Esophagus squamous epithelium (tissue), 4 donors: ENCODE results near the gene GXYLT2.

Experiments used
- POLR2A ChIP-seq, 4 donors: fragments of 450-650 bp; IDR thresholded peaks; one replicate each; pipeline ENCODE4 v1.6.1; 2017; ENCODE audit warnings: antibody characterized with exemption in 4 of 4, mild to moderate bottlenecking in 4 of 4, moderate library complexity in 3 of 4
- TF ChIP-seq, protein P1 (sequence below), 6 experiments: fragments of 450-650 bp in 4 of 6; fragments of 200-600 bp in 2 of 6; sonication (generic) in 2 of 6; IDR thresholded peaks; one replicate each; pipeline ENCODE4 v1.5.1; 2016 to 2019; ENCODE audit warnings: antibody characterized with exemption in 6 of 6, mild to moderate bottlenecking in 4 of 6, moderate library complexity in 4 of 6

DNA sequence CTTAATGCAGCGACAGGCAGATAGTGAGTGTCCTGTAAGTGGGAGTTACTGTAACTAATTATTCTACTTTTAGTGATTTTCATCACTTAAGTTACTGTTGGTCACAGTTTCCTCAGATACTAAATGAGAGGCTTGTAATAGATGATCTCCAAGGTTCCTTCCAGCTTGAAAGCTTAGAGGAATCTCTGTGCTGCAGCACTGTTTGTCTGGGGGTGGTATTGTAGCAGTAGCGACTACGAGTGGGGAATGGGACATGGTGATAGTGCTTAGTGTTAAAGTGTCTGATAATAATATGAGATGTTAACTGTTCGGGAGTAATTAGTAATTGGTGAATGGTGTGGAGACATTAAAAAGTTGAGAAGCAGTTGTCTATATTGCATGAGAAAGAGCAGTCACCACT lies 121.2 kb downstream of the GXYLT2 start:
- TF ChIP-seq, protein P1, sequence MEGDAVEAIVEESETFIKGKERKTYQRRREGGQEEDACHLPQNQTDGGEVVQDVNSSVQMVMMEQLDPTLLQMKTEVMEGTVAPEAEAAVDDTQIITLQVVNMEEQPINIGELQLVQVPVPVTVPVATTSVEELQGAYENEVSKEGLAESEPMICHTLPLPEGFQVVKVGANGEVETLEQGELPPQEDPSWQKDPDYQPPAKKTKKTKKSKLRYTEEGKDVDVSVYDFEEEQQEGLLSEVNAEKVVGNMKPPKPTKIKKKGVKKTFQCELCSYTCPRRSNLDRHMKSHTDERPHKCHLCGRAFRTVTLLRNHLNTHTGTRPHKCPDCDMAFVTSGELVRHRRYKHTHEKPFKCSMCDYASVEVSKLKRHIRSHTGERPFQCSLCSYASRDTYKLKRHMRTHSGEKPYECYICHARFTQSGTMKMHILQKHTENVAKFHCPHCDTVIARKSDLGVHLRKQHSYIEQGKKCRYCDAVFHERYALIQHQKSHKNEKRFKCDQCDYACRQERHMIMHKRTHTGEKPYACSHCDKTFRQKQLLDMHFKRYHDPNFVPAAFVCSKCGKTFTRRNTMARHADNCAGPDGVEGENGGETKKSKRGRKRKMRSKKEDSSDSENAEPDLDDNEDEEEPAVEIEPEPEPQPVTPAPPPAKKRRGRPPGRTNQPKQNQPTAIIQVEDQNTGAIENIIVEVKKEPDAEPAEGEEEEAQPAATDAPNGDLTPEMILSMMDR (IDR thresholded peaks at IDR 0.05) = no peak
- TF ChIP-seq POLR2A (IDR thresholded peaks at IDR 0.05) = no peak
